ENCODE results near the gene CD209. TPM values are rescaled to one million over a fixed set of nuclear protein-coding genes. Genes with fewer than 3 reads are reported as not detected.

Gene CD209
- total RNA-seq, 6 donors from 2014 or later, result 0.55 to 14.8 (median 1.7) TPM

GRCh38 chr19:7744871-7745650 lies 2.3 kb downstream of the CD209 start:
- 75 to 81% methylated on average over 10 to 12 of the region's 12 CpGs for WGBS, 2 donors
- Histone ChIP-seq H3K4me1 (no peaks in the 10 kb centered on the region), H3K27ac (no peak overlapping the region), H3K27me3 (no peaks in the 10 kb centered on the region), H3K9me3 (no peaks in the 10 kb centered on the region), H3K4me3 (no peak overlapping the region), H3K36me3 (no peaks in the 10 kb centered on the region)
- ATAC-seq (ENCODE audit: low FRiP score in 2 of 2) (no peak), DNase-seq (no peak)
- TF ChIP-seq POLR2AphosphoS5 (IDR thresholded peaks at IDR 0.05) (no peak), POLR2A (IDR thresholded peaks at IDR 0.05) (no peak), EP300 (IDR thresholded peaks at IDR 0.05) (no peak)
- TF ChIP-seq, protein P1, sequence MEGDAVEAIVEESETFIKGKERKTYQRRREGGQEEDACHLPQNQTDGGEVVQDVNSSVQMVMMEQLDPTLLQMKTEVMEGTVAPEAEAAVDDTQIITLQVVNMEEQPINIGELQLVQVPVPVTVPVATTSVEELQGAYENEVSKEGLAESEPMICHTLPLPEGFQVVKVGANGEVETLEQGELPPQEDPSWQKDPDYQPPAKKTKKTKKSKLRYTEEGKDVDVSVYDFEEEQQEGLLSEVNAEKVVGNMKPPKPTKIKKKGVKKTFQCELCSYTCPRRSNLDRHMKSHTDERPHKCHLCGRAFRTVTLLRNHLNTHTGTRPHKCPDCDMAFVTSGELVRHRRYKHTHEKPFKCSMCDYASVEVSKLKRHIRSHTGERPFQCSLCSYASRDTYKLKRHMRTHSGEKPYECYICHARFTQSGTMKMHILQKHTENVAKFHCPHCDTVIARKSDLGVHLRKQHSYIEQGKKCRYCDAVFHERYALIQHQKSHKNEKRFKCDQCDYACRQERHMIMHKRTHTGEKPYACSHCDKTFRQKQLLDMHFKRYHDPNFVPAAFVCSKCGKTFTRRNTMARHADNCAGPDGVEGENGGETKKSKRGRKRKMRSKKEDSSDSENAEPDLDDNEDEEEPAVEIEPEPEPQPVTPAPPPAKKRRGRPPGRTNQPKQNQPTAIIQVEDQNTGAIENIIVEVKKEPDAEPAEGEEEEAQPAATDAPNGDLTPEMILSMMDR (IDR thresholded peaks at IDR 0.05), result no peak

- Histone ChIP-seq H3K4me3 (no peak overlapping the region), H3K36me3 (no peaks in the 10 kb centered on the region), H3K27me3 (no peaks in the 10 kb centered on the region), H3K27ac (no peak overlapping the region), H3K4me1 (no peaks in the 10 kb centered on the region), H3K9me3 (no peaks in the 10 kb centered on the region)
- no peak for DNase-seq
- no peak for TF ChIP-seq EP300 (IDR thresholded peaks at IDR 0.05)
- no peak for TF ChIP-seq POLR2AphosphoS5 (IDR thresholded peaks at IDR 0.05)
- no peak for TF ChIP-seq POLR2A (IDR thresholded peaks at IDR 0.05)
- TF ChIP-seq, protein P1 (IDR thresholded peaks at IDR 0.05), result no peak
- WGBS, 2 donors, result 69 to 72% methylated on average over 5 of the region's 5 CpGs
- no peak for ATAC-seq (ENCODE audit: low FRiP score in 2 of 2)
Measured at GRCh38 chr19:7744199-7744786, 3.0 kb downstream of the CD209 start.

DNA sequence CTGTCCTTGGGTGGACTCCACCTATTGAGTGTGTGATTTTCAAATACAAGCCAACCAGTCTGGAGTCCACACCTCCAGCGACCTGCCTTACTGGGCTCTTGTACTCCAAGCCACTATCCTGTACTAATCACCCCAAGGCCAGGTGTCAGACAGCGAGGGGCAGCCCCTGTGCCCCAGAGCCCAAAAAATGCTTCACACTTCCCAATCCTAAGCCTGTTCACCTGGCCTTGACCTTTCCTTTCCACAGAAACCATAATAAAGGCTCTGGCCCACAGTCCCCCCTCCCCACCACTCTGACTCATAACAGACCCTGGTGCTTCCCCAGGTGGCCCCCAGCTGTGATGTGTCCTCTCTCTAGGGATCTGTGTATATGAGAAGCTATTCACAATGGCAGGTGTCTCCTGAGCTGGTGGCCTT lies 3.9 kb downstream of the CD209 start:
- ATAC-seq (ENCODE audit: low FRiP score in 2 of 2) (no peak), DNase-seq (no peak)
- H3K9me3 ChIP-seq, result no peaks in the 10 kb centered on the region
- H3K27me3 ChIP-seq, result no peaks in the 10 kb centered on the region
- no peaks in the 10 kb centered on the region for H3K36me3 ChIP-seq
- no peak overlapping the region for H3K27ac ChIP-seq
- H3K4me1 ChIP-seq, result no peaks in the 10 kb centered on the region
- no peak overlapping the region for H3K4me3 ChIP-seq
- TF ChIP-seq POLR2AphosphoS5 (IDR thresholded peaks at IDR 0.05) (no peak), POLR2A (IDR thresholded peaks at IDR 0.05) (no peak), EP300 (IDR thresholded peaks at IDR 0.05) (no peak)
- TF ChIP-seq, protein P1 (IDR thresholded peaks at IDR 0.05), result no peak
- 69 to 74% methylated on average over 2 of the region's 2 CpGs for WGBS, 2 donors

DNA sequence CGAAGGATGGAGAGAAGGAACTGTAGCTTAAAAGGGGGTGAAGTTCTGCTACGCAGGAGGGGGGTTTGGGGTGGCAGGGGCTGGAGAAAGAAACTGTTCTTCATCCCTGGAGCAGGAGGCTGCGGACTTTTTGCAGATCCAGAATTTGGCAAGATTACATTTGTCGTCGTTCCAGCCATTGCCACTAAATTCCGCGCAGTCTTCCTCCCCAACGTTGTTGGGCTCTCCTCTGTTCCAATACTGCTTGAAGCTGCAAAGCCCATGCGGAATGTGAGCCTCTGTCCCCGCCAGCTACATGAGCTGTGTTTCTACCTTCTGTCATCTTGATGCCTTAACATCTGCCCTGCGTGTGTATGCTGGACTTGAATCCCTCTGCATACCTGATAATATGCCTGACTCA lies 4.3 kb downstream of the CD209 start:
- no peak for DNase-seq
- H3K4me3 ChIP-seq, result no peak overlapping the region
- ATAC-seq (ENCODE audit: low FRiP score in 2 of 2), result no peak
- H3K9me3 ChIP-seq, result no peaks in the 10 kb centered on the region
- no peak overlapping the region for H3K27ac ChIP-seq
- 80 to 86% methylated on average over 11 of the region's 11 CpGs for WGBS, 2 donors
- no peaks in the 10 kb centered on the region for H3K27me3 ChIP-seq
- no peaks in the 10 kb centered on the region for H3K4me1 ChIP-seq
- TF ChIP-seq POLR2AphosphoS5 (IDR thresholded peaks at IDR 0.05), result no peak
- no peak for TF ChIP-seq POLR2A (IDR thresholded peaks at IDR 0.05)
- TF ChIP-seq, protein P1 (IDR thresholded peaks at IDR 0.05), result no peak
- TF ChIP-seq EP300 (IDR thresholded peaks at IDR 0.05), result no peak
- no peaks in the 10 kb centered on the region for H3K36me3 ChIP-seq

Measured in upper lobe of left lung (tissue), 6 donors.